Astrocyte (in vitro differentiated cells and primary cell): ENCODE measurements around the gene C1orf159. TPM values are rescaled to one million over a fixed set of nuclear protein-coding genes. Genes with fewer than 3 reads are reported as not detected.

Experiments used
- DNase-seq: peaks from one replicate; pipeline ENCODE4 v3.0.0-alpha.2; 2010; ENCODE audit warnings: low read depth
- FAIRE-seq: peaks from 2 replicates; lab custom pipeline; 2011; peaks lifted over from hg19 to GRCh38; lab: Jason Lieb, UNC
- H2AFZ ChIP-seq: 2 replicates; pipeline ENCODE4 v1.6.0; 2012; ENCODE audit warnings: low read depth, low read length, inconsistent platforms
- H3K27ac ChIP-seq: 2 replicates; pipeline ENCODE4 v1.5.1; 2011; ENCODE audit warnings: low read depth, low read length, inconsistent platforms
- H3K27me3 ChIP-seq: 2 replicates; pipeline ENCODE4 v1.6.0; 2011; ENCODE audit warnings: low read length, inconsistent platforms; ENCODE audit not compliant: insufficient read depth
- H3K36me3 ChIP-seq: 2 replicates; pipeline ENCODE4 v1.5.1; 2011; ENCODE audit warnings: low read length, inconsistent platforms; ENCODE audit not compliant: insufficient read depth
- H3K4me1 ChIP-seq: 2 replicates; pipeline ENCODE4 v1.5.1; 2011; ENCODE audit warnings: low read length, inconsistent platforms; ENCODE audit not compliant: insufficient read depth
- H3K4me2 ChIP-seq: 2 replicates; pipeline ENCODE4 v1.6.0; 2012; ENCODE audit warnings: low read length, inconsistent platforms
- H3K4me3 ChIP-seq: 2 replicates; pipeline ENCODE4 v1.5.1; 2011; ENCODE audit warnings: low read depth, mild to moderate bottlenecking, low read length, inconsistent platforms; ENCODE audit not compliant: insufficient read depth
- H3K79me2 ChIP-seq: 2 replicates; pipeline ENCODE4 v1.6.0; 2012; ENCODE audit warnings: mild to moderate bottlenecking, low read length, inconsistent platforms; ENCODE audit not compliant: insufficient read depth
- H3K9ac ChIP-seq: 2 replicates; pipeline ENCODE4 v1.6.0; 2012; ENCODE audit warnings: mild to moderate bottlenecking, low read length, inconsistent platforms
- H3K9me3 ChIP-seq: 2 replicates; pipeline ENCODE4 v1.5.1; 2012; ENCODE audit warnings: low read depth, mild to moderate bottlenecking, low read length, inconsistent platforms; ENCODE audit not compliant: insufficient read depth
- H4K20me1 ChIP-seq: 2 replicates; pipeline ENCODE4 v1.6.0; 2012; ENCODE audit warnings: low read length, inconsistent platforms; ENCODE audit not compliant: insufficient read depth
- H3K27ac Mint-ChIP-seq: one replicate; pipeline ENCODE4 v1.8.0; 2021; ENCODE audit warnings: mild to moderate bottlenecking, mixed read lengths; ENCODE audit not compliant: unreplicated experiment
- H3K27me3 Mint-ChIP-seq: one replicate; pipeline ENCODE4 v1.8.0; 2021; ENCODE audit warnings: low read depth, mixed read lengths; ENCODE audit not compliant: unreplicated experiment
- H3K36me3 Mint-ChIP-seq: one replicate; pipeline ENCODE4 v1.8.0; 2021; ENCODE audit warnings: low read depth, mixed read lengths; ENCODE audit not compliant: unreplicated experiment
- H3K4me1 Mint-ChIP-seq: one replicate; pipeline ENCODE4 v1.8.0; 2021; ENCODE audit warnings: low read depth, mixed read lengths; ENCODE audit not compliant: unreplicated experiment
- H3K4me3 Mint-ChIP-seq: one replicate; pipeline ENCODE4 v1.8.0; 2021; ENCODE audit warnings: mild to moderate bottlenecking, moderate library complexity, mixed read lengths; ENCODE audit not compliant: unreplicated experiment
- H3K9me3 Mint-ChIP-seq: one replicate; pipeline ENCODE4 v1.8.0; 2021; ENCODE audit warnings: mild to moderate bottlenecking, mixed read lengths; ENCODE audit not compliant: unreplicated experiment
- CTCF ChIP-seq: IDR thresholded peaks from 2 replicates; pipeline ENCODE4 v1.5.1; 2011; ENCODE audit warnings: low read depth, mild to moderate bottlenecking, inconsistent platforms, low read length, moderate library complexity; ENCODE audit not compliant: insufficient read depth
- EZH2 ChIP-seq: IDR thresholded peaks from 2 replicates; pipeline ENCODE4 v1.6.1; 2012; ENCODE audit warnings: mild to moderate bottlenecking, low read length, inconsistent platforms; ENCODE audit not compliant: insufficient read depth
- total RNA-seq: library from RNA; stranded (reverse); gene quantifications from 2 replicates; pipeline ENCODE4 v1.2.1, GENCODE V29; 2021

Gene C1orf159
- total RNA-seq, 1 donor from 2014 or later, result 13.9 TPM

- Mint-ChIP-seq H3K4me1 (no peaks in the 10 kb centered on the region), H3K36me3 (no peaks in the 10 kb centered on the region), H3K27ac (no peak overlapping the region), H3K27me3 (peaks cover 22% of the 10 kb centered on the region), H3K9me3 (no peaks in the 10 kb centered on the region), H3K4me3 (no peak overlapping the region)
- no peak overlapping the region for H3K4me2 ChIP-seq
- no peak overlapping the region for H2AFZ ChIP-seq
- H4K20me1 ChIP-seq, result no peaks in the 10 kb centered on the region
- DNase-seq, result no peak
- no peaks in the 10 kb centered on the region for H3K79me2 ChIP-seq
- peaks cover 3% of the 10 kb centered on the region for H3K27me3 ChIP-seq
- no peak overlapping the region for H3K27ac ChIP-seq
- no peak overlapping the region for H3K9ac ChIP-seq
- H3K36me3 ChIP-seq, result no peaks in the 10 kb centered on the region
- TF ChIP-seq EZH2 (no peak), CTCF (no peak)
- H3K9me3 ChIP-seq, result peaks cover 4% of the 10 kb centered on the region
- FAIRE-seq, result no peak
- H3K4me3 ChIP-seq, result no peak overlapping the region
- no peaks in the 10 kb centered on the region for H3K4me1 ChIP-seq
Observed at GRCh38 chr1:1123581-1124507, 8.0 kb upstream of the C1orf159 start.

GRCh38 chr1:1122981-1123480 is 7.1 kb upstream of the C1orf159 start:
- no peak overlapping the region for H3K27ac ChIP-seq
- no peaks in the 10 kb centered on the region for H3K79me2 ChIP-seq
- H3K4me1 ChIP-seq, result no peaks in the 10 kb centered on the region
- Mint-ChIP-seq H3K27ac (no peak overlapping the region), H3K4me3 (no peak overlapping the region), H3K36me3 (no peaks in the 10 kb centered on the region), H3K27me3 (peaks cover 24% of the 10 kb centered on the region), H3K4me1 (no peaks in the 10 kb centered on the region), H3K9me3 (no peaks in the 10 kb centered on the region)
- H3K27me3 ChIP-seq, result peaks cover 3% of the 10 kb centered on the region
- no peak overlapping the region for H3K4me3 ChIP-seq
- DNase-seq, result no peak
- H3K9ac ChIP-seq, result no peak overlapping the region
- H3K36me3 ChIP-seq, result no peaks in the 10 kb centered on the region
- FAIRE-seq, result no peak
- TF ChIP-seq EZH2, result no peak
- TF ChIP-seq CTCF, result no peak
- H3K4me2 ChIP-seq, result no peak overlapping the region
- peaks cover 4% of the 10 kb centered on the region for H3K9me3 ChIP-seq
- H4K20me1 ChIP-seq, result no peaks in the 10 kb centered on the region
- H2AFZ ChIP-seq, result no peak overlapping the region
